AG10803 (cell line): ENCODE data around the gene AGAP1.

ENCODE experiments used
- DNase-seq: peaks from one replicate; pipeline ENCODE4 v3.0.0; 2010; ENCODE audit warnings: low read depth
- H3K4me3 ChIP-seq: 2 replicates; pipeline ENCODE4 v1.5.1; 2011; ENCODE audit warnings: mild to moderate bottlenecking, low read length, control low read depth
- CTCF ChIP-seq: conservative IDR thresholded peaks from 2 replicates; pipeline ENCODE4 v1.5.1; 2011; ENCODE audit warnings: mild to moderate bottlenecking, low read length, control low read depth, inconsistent platforms

Gene AGAP1

GRCh38 chr2:235626658-235627057 lies 132.8 kb downstream of the AGAP1 start:
- no peak for DNase-seq
- H3K4me3 ChIP-seq, result no peak overlapping the region
- no peak for TF ChIP-seq CTCF

GRCh38 chr2:235627682-235628081 lies 133.8 kb downstream of the AGAP1 start:
- no peak for TF ChIP-seq CTCF
- no peak for DNase-seq
- no peak overlapping the region for H3K4me3 ChIP-seq

GRCh38 chr2:235630718-235631296 lies 137.0 kb downstream of the AGAP1 start:
- TF ChIP-seq CTCF, result no peak
- no peak for DNase-seq
- H3K4me3 ChIP-seq, result no peak overlapping the region

GRCh38 chr2:235634435-235635158 lies 140.8 kb downstream of the AGAP1 start:
- peak; percentile 76 for DNase-seq
- H3K4me3 ChIP-seq, result peak overlapping the region; percentile 45
- TF ChIP-seq CTCF, result no peak

- no peak for TF ChIP-seq CTCF
- DNase-seq, result no peak
- H3K4me3 ChIP-seq, result no peak overlapping the region
Measured at GRCh38 chr2:235636546-235636945, 142.7 kb downstream of the AGAP1 start.

GRCh38 chr2:235637896-235638295 lies 144.1 kb downstream of the AGAP1 start:
- no peak overlapping the region for H3K4me3 ChIP-seq
- no peak for DNase-seq
- TF ChIP-seq CTCF, result no peak
